Adrenal gland (tissue), 12 donors: ENCODE measurements around the gene HOXA9. TPM values are rescaled to one million over a fixed set of nuclear protein-coding genes. Genes with fewer than 3 reads are reported as not detected.

Source experiments
- DNase-seq, 7 donors: peaks; one replicate each; pipeline ENCODE4 v3.0.0-alpha.2; 2019 to 2020
- H3K27ac ChIP-seq, 5 donors: fragments of 200-600 bp; sonication (generic) in 4 of 5; 1 replicate in 3 of 5; 2 replicates in 2 of 5; pipeline versions ENCODE4 v1.5.1 to v1.8.0; 2016 to 2020; ENCODE audit warnings: mild to moderate bottlenecking in 1 of 5
- H3K27me3 ChIP-seq: fragments of 200-600 bp; 2 replicates; pipeline ENCODE4 v1.8.0; 2021
- H3K36me3 ChIP-seq, 2 donors: fragments of 200-600 bp; replicated peaks in 1 of 2; 1 replicate in 1 of 2; 2 replicates in 1 of 2; pipeline versions ENCODE4 v1.5.1 to v1.8.0; 2018 to 2022
- H3K4me1 ChIP-seq, 2 donors: fragments of 200-600 bp; replicated peaks in 1 of 2; 1 replicate in 1 of 2; 2 replicates in 1 of 2; pipeline versions ENCODE4 v1.5.1 to v1.8.0; 2018 to 2021
- H3K4me3 ChIP-seq, 4 donors: fragments of 200-600 bp; sonication (generic) in 3 of 4; one replicate each; pipeline ENCODE4 v1.5.1; 2016 to 2018
- H3K9me3 ChIP-seq, 3 donors: fragments of 200-600 bp; sonication (generic) in 1 of 3; replicated peaks in 1 of 3; 1 replicate in 2 of 3; 2 replicates in 1 of 3; pipeline versions ENCODE4 v1.5.1 to v1.8.0; 2016 to 2021
- POLR2A ChIP-seq, 2 donors: fragments of 450-650 bp; IDR thresholded peaks; one replicate each; pipeline ENCODE4 v1.6.1; 2017; ENCODE audit warnings: antibody characterized with exemption in 2 of 2, mild to moderate bottlenecking in 2 of 2, moderate library complexity in 1 of 2
- WGBS, 4 donors: extraction: QIAGEN DNeasy Blood & Tissue Kit in 2 of 4; methylation state at CpG; one replicate each; pipeline versions ENCODE4 v1.1.5 to v1.1.7; 2013 to 2017; 5-methylcytosine and 5-hydroxymethylcytosine counted together
- intact Hi-C, 2 donors: fragments of 100-400 bp; cut with DNase I; formaldehyde crosslinking; loops; one replicate each; pipeline versions ENCODE4 v1.14.1 to v1.15.0; 2022 to 2023
- polyA plus RNA-seq, 3 donors: library from polyadenylated mRNA; stranded (reverse); fragments of 200-250 nt in 2 of 3; fragments of 350-450 nt in 1 of 3; fragmentation: Illumina TruSeq in 1 of 3; extraction: RNeasy Lipid Tissue Mini Kit (QIAGEN cat#74804) in 1 of 3; gene quantifications; one replicate each; pipeline ENCODE4 v1.2.3, GENCODE V29; 2013 to 2014
- total RNA-seq, 9 donors: library from RNA; depleted of rRNA in 4 of 9; stranded (reverse); fragments of >200 nt in 4 of 9; fragments of 120-200 nt in 1 of 9; fragmentation: NEBNext Ultra II Directional in 1 of 9; extraction: Animal tissue kit (Norgen Biotek cat#: 25700) in 1 of 9; gene quantifications; one replicate each; pipeline versions ENCODE4 v1.1.0 to v1.2.4, GENCODE V29; 2013 to 2023
- TF ChIP-seq, protein P1 (sequence below), 6 experiments: fragments of 450-650 bp in 4 of 6; fragments of 200-600 bp in 2 of 6; sonication (generic) in 1 of 6; IDR thresholded peaks; 1 replicate in 5 of 6; 2 replicates in 1 of 6; pipeline versions ENCODE4 v1.5.1 to v1.8.0; 2016 to 2021; ENCODE audit warnings: antibody characterized with exemption in 6 of 6, mild to moderate bottlenecking in 2 of 6, moderate library complexity in 1 of 6
- donor health status: healthy with polysubstance abuse.
- donor health status: Bipolar disorder and iron deficiency.
- donor health status: DM: yes; HTN: yes; CAD: no.
- donor health status: DM: no; HTN: no; CAD: no.
- donor health status: DM: no; HTN: no; CAD: no.
- donor health status: DM: yes; HTN: yes; CAD: no.

The HOXA9 gene
- total and polyA plus RNA-seq, 12 donors: 2.6 to 26.7 (median 11.7) TPM

DNA sequence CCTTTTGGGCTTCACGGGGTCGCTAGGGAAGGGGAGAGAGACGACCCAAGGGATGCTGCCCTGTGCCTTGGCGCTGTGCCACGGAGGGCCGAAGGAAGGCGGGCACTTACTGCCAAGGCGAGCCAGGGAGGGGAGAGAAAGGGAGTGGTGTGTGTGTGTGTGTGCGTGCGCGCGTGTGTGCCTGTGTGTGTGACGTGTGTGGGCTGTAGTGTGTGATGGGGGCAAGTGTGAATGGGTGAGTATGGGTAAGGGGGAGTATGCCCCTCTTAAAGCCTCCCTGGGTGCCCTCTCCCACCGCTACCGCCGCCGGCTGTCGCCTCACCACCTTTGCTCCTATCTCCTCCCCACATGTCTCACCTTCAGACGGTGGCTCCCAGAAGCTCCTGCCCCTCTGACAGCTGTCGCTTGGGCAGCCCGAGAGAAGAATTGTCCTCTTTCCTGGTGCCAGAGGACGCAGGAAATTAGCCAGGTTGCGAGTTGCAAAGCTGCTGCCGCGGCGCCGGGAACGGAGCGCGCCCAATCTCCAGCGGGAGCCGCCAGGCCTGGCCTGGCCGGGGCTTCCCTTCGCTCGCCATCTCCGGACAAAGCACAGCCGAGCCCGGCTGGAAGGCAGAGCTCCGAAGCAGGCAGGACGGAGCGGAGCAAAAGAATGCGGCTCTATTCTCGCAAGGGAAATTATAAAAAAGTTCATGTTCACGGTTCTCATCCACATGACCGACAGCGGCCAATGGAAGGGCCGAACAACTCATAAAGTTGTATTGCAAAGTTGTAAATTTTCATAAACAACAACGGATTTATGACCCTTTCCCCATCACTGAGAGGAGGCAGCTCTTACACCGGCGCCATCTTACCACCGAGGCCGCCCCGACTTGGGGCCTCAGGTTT lies 13.2 kb downstream of the HOXA9 start, which contains the start of gene HOXA3:
HOXA3 (minus strand) TSS at position 653 of the 885 bp plus-strand sequence. CDS start 41,943 bp downstream, outside the sequence.
- peak; percentile 9 to 60 (median 46) for DNase-seq
- Histone ChIP-seq H3K27ac (peak within 1 kb of the TSS in 4 of 5 donors; percentile 92 to 99 (median 96)), H3K9me3 (no peaks in the 10 kb centered on the region), H3K4me3 (peak within 1 kb of the TSS in 1 of 4 donors; percentile 63), H3K36me3 (no peaks in the 10 kb centered on the region), H3K4me1 (peaks cover 13 to 36% of the 10 kb centered on the region in 2 donors), H3K27me3 (no peaks in the 10 kb centered on the region)
- peak in 1 of 2 donors; percentile 23 for TF ChIP-seq POLR2A (IDR thresholded peaks at IDR 0.05)
- TF ChIP-seq, protein P1, sequence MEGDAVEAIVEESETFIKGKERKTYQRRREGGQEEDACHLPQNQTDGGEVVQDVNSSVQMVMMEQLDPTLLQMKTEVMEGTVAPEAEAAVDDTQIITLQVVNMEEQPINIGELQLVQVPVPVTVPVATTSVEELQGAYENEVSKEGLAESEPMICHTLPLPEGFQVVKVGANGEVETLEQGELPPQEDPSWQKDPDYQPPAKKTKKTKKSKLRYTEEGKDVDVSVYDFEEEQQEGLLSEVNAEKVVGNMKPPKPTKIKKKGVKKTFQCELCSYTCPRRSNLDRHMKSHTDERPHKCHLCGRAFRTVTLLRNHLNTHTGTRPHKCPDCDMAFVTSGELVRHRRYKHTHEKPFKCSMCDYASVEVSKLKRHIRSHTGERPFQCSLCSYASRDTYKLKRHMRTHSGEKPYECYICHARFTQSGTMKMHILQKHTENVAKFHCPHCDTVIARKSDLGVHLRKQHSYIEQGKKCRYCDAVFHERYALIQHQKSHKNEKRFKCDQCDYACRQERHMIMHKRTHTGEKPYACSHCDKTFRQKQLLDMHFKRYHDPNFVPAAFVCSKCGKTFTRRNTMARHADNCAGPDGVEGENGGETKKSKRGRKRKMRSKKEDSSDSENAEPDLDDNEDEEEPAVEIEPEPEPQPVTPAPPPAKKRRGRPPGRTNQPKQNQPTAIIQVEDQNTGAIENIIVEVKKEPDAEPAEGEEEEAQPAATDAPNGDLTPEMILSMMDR (IDR thresholded peaks at IDR 0.05): no peak
- 34 to 56% (median 47%) methylated on average over 49 to 53 of the region's 53 CpGs for WGBS, 4 donors
- intact Hi-C loops: no loop called here

- TF ChIP-seq, protein P1 (IDR thresholded peaks at IDR 0.05): no peak
- no peak for TF ChIP-seq POLR2A (IDR thresholded peaks at IDR 0.05)
- H3K27ac ChIP-seq: peak overlapping the region; percentile 66 to 99 (median 93)
- DNase-seq: peak in 1 of 7 donors; percentile 45
- H3K36me3 ChIP-seq: no peaks in the 10 kb centered on the region
- peaks cover 13 to 41% of the 10 kb centered on the region in 2 donors for H3K4me1 ChIP-seq
- H3K27me3 ChIP-seq: no peaks in the 10 kb centered on the region
- intact Hi-C loops: no loop called here
- 21 to 37% (median 36%) methylated on average over 17 to 27 of the region's 27 CpGs for WGBS, 4 donors
- peak overlapping the region in 2 of 4 donors; percentile 27 to 63 for H3K4me3 ChIP-seq
- H3K9me3 ChIP-seq: no peaks in the 10 kb centered on the region
Measured at GRCh38 chr7:27151341-27151930, 13.9 kb downstream of the HOXA9 start.

DNA sequence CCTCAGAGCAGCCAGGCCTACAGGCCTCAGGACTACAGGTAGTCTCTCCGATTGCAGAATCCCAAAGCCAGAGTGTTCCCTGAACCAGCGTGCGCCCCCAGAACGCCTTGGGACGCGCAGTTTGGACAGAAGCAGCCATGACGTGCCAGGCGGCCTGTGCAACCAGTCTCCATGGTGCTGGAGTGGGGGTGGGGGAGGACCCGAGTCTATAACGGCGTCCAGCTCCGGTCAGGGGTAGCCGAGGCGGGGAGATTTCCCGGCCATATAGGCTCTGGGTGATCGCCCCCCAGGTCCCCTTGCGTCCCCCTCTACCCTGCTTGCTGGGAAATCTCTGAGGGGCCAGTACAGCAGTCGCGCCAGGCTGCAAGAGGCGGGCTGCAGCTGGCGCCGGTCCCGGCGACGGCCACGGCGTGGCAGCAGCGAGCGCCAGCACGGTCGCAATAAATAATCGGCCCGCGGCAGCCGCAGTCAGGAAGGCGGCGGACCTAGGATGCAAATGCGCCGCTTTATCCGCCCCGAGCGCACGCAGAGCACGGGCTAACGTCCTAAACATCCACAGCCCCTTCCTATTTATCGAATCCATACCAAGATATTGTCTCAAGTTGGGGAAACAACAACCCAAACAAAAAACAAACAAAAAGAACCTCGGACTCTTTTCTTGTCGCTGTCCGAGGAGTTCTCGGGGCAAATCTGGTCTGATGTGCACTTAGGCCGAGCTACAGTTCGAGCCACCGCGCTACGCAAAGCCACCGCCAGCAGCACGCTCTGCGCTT lies 14.6 kb downstream of the HOXA9 start:
- WGBS, 4 donors: 0 to 1% (median 1%) methylated on average over 18 to 58 of the region's 58 CpGs
- H3K4me3 ChIP-seq: peak overlapping the region in 3 of 4 donors; percentile 27 to 63 (median 51)
- H3K27me3 ChIP-seq: no peaks in the 10 kb centered on the region
- H3K36me3 ChIP-seq: no peaks in the 10 kb centered on the region
- H3K9me3 ChIP-seq: no peaks in the 10 kb centered on the region
- peaks cover 13 to 40% of the 10 kb centered on the region in 2 donors for H3K4me1 ChIP-seq
- peak; percentile 51 to 86 for TF ChIP-seq POLR2A (IDR thresholded peaks at IDR 0.05)
- TF ChIP-seq, protein P1 (IDR thresholded peaks at IDR 0.05): peak; percentile 68 to 92 (median 85)
- peak overlapping the region; percentile 66 to 99 (median 93) for H3K27ac ChIP-seq
- intact Hi-C loops: no loop called here
- DNase-seq: peak; percentile 82 to 90 (median 86)
